Osteoblast (primary cell): ENCODE measurements around the gene TRIM37. TPM values are rescaled to one million over a fixed set of nuclear protein-coding genes. Genes with fewer than 3 reads are reported as not detected.

Source experiments
- DNase-seq: peaks from one replicate; pipeline ENCODE4 v3.0.0; 2011; ENCODE audit warnings: low spot score, mixed read lengths; ENCODE audit not compliant: insufficient read length; ENCODE audit errors: missing footprints
- H2AFZ ChIP-seq: 2 replicates; pipeline ENCODE4 v1.6.0; 2011; ENCODE audit warnings: mild to moderate bottlenecking, low read length
- H3K27ac ChIP-seq: 2 replicates; pipeline ENCODE4 v1.5.1; 2011; ENCODE audit warnings: mild to moderate bottlenecking, low read depth, low read length, moderate library complexity
- H3K27me3 ChIP-seq: 2 replicates; pipeline ENCODE4 v1.6.0; 2012; ENCODE audit warnings: mild to moderate bottlenecking, control low read depth, inconsistent platforms, low read length, moderate library complexity; ENCODE audit not compliant: insufficient read depth
- H3K36me3 ChIP-seq: 2 replicates; pipeline ENCODE4 v1.5.1; 2011; ENCODE audit warnings: mild to moderate bottlenecking, low read length, control low read depth, moderate library complexity; ENCODE audit not compliant: insufficient read depth
- H3K4me1 ChIP-seq: 2 replicates; pipeline ENCODE4 v1.5.1; 2011; ENCODE audit warnings: mild to moderate bottlenecking, low read length, control low read depth, moderate library complexity; ENCODE audit not compliant: insufficient read depth
- H3K4me2 ChIP-seq: 2 replicates; pipeline ENCODE4 v1.6.0; 2011; ENCODE audit warnings: mild to moderate bottlenecking, low read length; ENCODE audit not compliant: insufficient read depth
- H3K4me3 ChIP-seq: fragments of 200-600 bp; sonication (generic); 3 replicates; pipeline ENCODE4 v1.5.1; 2012; ENCODE audit warnings: mild to moderate bottlenecking, low read length, inconsistent platforms; ENCODE audit not compliant: insufficient read depth
- H3K79me2 ChIP-seq: 2 replicates; pipeline ENCODE4 v1.6.0; 2012; ENCODE audit warnings: mild to moderate bottlenecking, low read length, control low read depth, inconsistent platforms; ENCODE audit not compliant: insufficient read depth
- H3K9me3 ChIP-seq: 2 replicates; pipeline ENCODE4 v1.5.1; 2011; ENCODE audit warnings: low read depth, low read length, control low read depth
- H4K20me1 ChIP-seq: 2 replicates; pipeline ENCODE4 v1.6.0; 2012; ENCODE audit warnings: mild to moderate bottlenecking, low read length, control low read depth; ENCODE audit not compliant: insufficient read depth
- CTCF ChIP-seq: IDR thresholded peaks from 2 replicates; pipeline ENCODE4 v1.5.1; 2011; ENCODE audit warnings: mild to moderate bottlenecking, low read depth, low read length, moderate library complexity; ENCODE audit errors: extremely low read depth
- total RNA-seq: library from RNA; depleted of rRNA; stranded (reverse); fragments of >200 nt; gene quantifications from 2 replicates; pipeline ENCODE4 v1.2.3, GENCODE V29; 2012

TRIM37 gene
- total RNA-seq, 1 donor, result 40.5 TPM

- peaks cover under 1% of the 10 kb centered on the region for H4K20me1 ChIP-seq
- no peak for TF ChIP-seq CTCF
- H3K36me3 ChIP-seq, result peaks cover 12% of the 10 kb centered on the region
- no peak overlapping the region for H3K4me2 ChIP-seq
- no peaks in the 10 kb centered on the region for H3K27me3 ChIP-seq
- H3K4me1 ChIP-seq, result peaks cover 20% of the 10 kb centered on the region
- no peak overlapping the region for H3K27ac ChIP-seq
- no peak overlapping the region for H3K4me3 ChIP-seq
- H3K79me2 ChIP-seq, result no peaks in the 10 kb centered on the region
- no peak for DNase-seq
- no peak overlapping the region for H2AFZ ChIP-seq
- no peaks in the 10 kb centered on the region for H3K9me3 ChIP-seq
Observed at GRCh38 chr17:59002848-59003247, 103.8 kb downstream of the TRIM37 start.

GRCh38 chr17:59002126-59002525, 104.6 kb downstream of the TRIM37 start:
- Histone ChIP-seq H3K79me2 (no peaks in the 10 kb centered on the region), H4K20me1 (no peaks in the 10 kb centered on the region), H3K36me3 (peaks cover 12% of the 10 kb centered on the region), H3K4me3 (no peak overlapping the region), H2AFZ (no peak overlapping the region), H3K27ac (peak overlapping the region; percentile 81), H3K9me3 (no peaks in the 10 kb centered on the region), H3K27me3 (no peaks in the 10 kb centered on the region), H3K4me1 (peaks cover 20% of the 10 kb centered on the region), H3K4me2 (peak overlapping the region; percentile 93)
- no peak for TF ChIP-seq CTCF
- DNase-seq, result no peak

DNA sequence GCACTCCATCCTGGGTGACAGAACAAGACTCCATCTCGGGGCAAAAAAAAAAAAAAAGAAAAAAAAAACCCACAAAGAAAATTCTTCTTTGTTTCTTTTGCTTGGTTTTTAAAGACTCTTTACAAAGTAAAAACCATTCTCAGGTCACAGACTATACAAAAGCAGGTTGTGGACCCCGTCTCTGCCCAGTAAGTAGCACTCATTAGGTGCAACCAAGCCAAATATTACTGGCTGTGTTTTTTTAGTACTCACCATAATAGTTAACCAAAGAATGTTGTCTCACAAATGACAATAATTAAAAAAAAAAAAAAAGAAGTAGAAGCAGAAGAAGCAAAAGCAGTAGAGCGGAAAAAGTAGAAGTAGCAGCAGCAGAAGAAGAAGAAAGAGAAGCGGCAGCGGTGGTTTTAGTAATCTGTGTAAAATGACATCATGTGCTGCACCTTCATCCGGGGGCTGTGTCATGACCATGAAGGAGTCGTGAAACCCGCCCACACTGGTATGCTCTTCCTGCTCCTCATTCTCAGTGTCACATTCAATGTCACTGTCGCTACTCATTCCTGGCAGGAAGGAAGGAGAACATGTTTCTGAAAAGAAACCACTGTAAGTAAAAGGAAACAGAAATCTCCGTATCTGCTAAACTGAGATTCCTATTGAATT, 105.4 kb downstream of the TRIM37 start:
- no peak for DNase-seq
- peaks cover 12% of the 10 kb centered on the region for H3K36me3 ChIP-seq
- H3K4me3 ChIP-seq, result peak overlapping the region; percentile 70
- H4K20me1 ChIP-seq, result no peaks in the 10 kb centered on the region
- peaks cover 20% of the 10 kb centered on the region for H3K4me1 ChIP-seq
- H2AFZ ChIP-seq, result peak overlapping the region; percentile 83
- no peaks in the 10 kb centered on the region for H3K9me3 ChIP-seq
- no peaks in the 10 kb centered on the region for H3K79me2 ChIP-seq
- H3K27ac ChIP-seq, result peak overlapping the region; percentile 81
- no peaks in the 10 kb centered on the region for H3K27me3 ChIP-seq
- TF ChIP-seq CTCF, result no peak
- peak overlapping the region; percentile 93 for H3K4me2 ChIP-seq

DNA sequence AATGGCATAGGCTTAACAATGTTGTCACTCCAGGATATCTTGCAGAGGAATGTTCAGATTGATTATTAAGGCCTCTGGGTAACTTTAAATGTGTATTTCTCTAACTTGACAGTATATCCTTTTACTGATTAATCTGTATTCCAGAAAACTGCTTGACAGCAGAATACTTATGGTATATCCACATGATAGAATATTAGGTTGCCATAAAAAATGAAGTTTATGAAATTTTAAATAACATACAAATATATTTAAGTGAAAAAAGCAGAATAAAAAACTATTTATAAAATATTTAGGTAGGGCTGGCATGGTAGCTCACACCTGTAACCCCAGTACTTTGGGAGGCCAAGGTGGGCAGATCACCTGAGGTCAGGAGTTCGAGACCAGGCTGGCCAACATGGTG, 106.7 kb downstream of the TRIM37 start:
- no peaks in the 10 kb centered on the region for H3K27me3 ChIP-seq
- peaks cover 24% of the 10 kb centered on the region for H3K4me1 ChIP-seq
- H3K9me3 ChIP-seq, result no peaks in the 10 kb centered on the region
- H3K36me3 ChIP-seq, result peaks cover 12% of the 10 kb centered on the region
- H3K79me2 ChIP-seq, result no peaks in the 10 kb centered on the region
- H3K27ac ChIP-seq, result no peak overlapping the region
- no peak for DNase-seq
- no peak overlapping the region for H3K4me3 ChIP-seq
- no peak overlapping the region for H2AFZ ChIP-seq
- no peak overlapping the region for H3K4me2 ChIP-seq
- TF ChIP-seq CTCF, result no peak
- H4K20me1 ChIP-seq, result no peaks in the 10 kb centered on the region
